Measurements from ENCODE around the gene HS3ST5. TPM values are rescaled to one million over a fixed set of nuclear protein-coding genes. Genes with fewer than 3 reads are reported as not detected.
A peak's percentile ranks its signal among the peaks of the same experiment; 100 is the strongest.
"Not testable (repeated sequence)": the region's sequence is repeated elsewhere in the genome, so short reads cannot be mapped to it uniquely, and the experiment has no call there.

Gene HS3ST5
- total and polyA plus RNA-seq, 7 experiments from 2014 or later = not detected

- Mint-ChIP-seq H3K27ac (no peak overlapping the region), H3K4me1 (no peaks in the 10 kb centered on the region), H3K9me3 (peaks cover 0 to 3% (median 0%) of the 10 kb centered on the region in 11 donors), H3K36me3 (no peaks in the 10 kb centered on the region), H3K27me3 (peaks cover 0 to 3% (median 0%) of the 10 kb centered on the region in 5 donors), H3K4me3 (no peak overlapping the region)
- H3K9me3 ChIP-seq (ENCODE audit: control insufficient read depth in 2 of 3, low read length in 3 of 3) = no peaks in the 10 kb centered on the region
- CTCF ChIA-PET = no interaction called here
- POLR2A ChIA-PET = no interaction called here
- no peak overlapping the region for H3K4me3 ChIP-seq (ENCODE audit: low read length)
- no peak overlapping the region for H3K27ac ChIP-seq (ENCODE audit: low read depth, low read length)
- ATAC-seq = no peak
- intact Hi-C loops (cut with micrococcal nuclease) = no loop called here
- H3K36me3 ChIP-seq (ENCODE audit: control insufficient read depth in 2 of 3, insufficient read depth in 3 of 3, low read length in 3 of 3) = no peaks in the 10 kb centered on the region
- H3K27me3 ChIP-seq (ENCODE audit: control insufficient read depth in 2 of 2, insufficient read depth in 2 of 2, low read length in 2 of 2) = no peaks in the 10 kb centered on the region
- no peak for DNase-seq
- no peaks in the 10 kb centered on the region for H3K4me1 ChIP-seq (ENCODE audit: control insufficient read depth in 2 of 2, insufficient read depth in 2 of 2, low read length in 2 of 2)
These were observed 189.4 kb downstream of the HS3ST5 start for GRCh38 chr6:114153448-114153847.

GRCh38 chr6:114151064-114151690, 191.6 kb downstream of the HS3ST5 start:
- no peaks in the 10 kb centered on the region for H3K9me3 ChIP-seq (ENCODE audit: control insufficient read depth in 2 of 3, low read length in 3 of 3)
- intact Hi-C loops (cut with micrococcal nuclease) = no loop called here
- Mint-ChIP-seq H3K4me1 (no peaks in the 10 kb centered on the region), H3K27me3 (peaks cover 0 to 4% (median 0%) of the 10 kb centered on the region in 5 donors), H3K27ac (no peak overlapping the region), H3K36me3 (no peaks in the 10 kb centered on the region), H3K9me3 (peaks cover 0 to 11% (median 6%) of the 10 kb centered on the region in 11 donors), H3K4me3 (no peak overlapping the region)
- ATAC-seq (no peak), DNase-seq (no peak)
- POLR2A ChIA-PET = no interaction called here
- H3K27me3 ChIP-seq (ENCODE audit: control insufficient read depth in 2 of 2, insufficient read depth in 2 of 2, low read length in 2 of 2) = no peaks in the 10 kb centered on the region
- H3K36me3 ChIP-seq (ENCODE audit: control insufficient read depth in 2 of 3, insufficient read depth in 3 of 3, low read length in 3 of 3) = no peaks in the 10 kb centered on the region
- H3K4me3 ChIP-seq (ENCODE audit: low read length) = no peak overlapping the region
- no peaks in the 10 kb centered on the region for H3K4me1 ChIP-seq (ENCODE audit: control insufficient read depth in 2 of 2, insufficient read depth in 2 of 2, low read length in 2 of 2)
- CTCF ChIA-PET = no interaction called here
- no peak overlapping the region for H3K27ac ChIP-seq (ENCODE audit: low read depth, low read length)

DNA sequence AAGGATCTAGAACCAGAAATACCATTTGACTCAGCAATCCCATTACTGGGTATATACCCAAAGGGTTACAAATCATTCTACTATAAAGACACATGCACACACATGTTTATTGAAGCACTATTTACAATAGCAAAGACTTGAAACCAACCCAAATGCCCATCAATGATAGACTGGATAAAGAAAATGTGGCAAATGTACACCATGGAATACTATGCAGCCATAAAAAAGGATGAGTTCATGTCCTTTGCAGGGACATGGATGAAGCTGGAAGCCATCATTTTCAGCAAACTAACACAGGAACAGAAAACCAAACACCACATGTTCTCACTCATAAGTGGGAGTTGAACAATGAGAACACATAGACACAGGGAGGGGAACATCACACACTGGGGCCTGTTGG, 193.6 kb downstream of the HS3ST5 start:
- H3K27me3 Mint-ChIP-seq; H3K36me3 ChIP-seq (ENCODE audit: control insufficient read depth in 2 of 3, insufficient read depth in 3 of 3, low read length in 3 of 3); H3K4me3 ChIP-seq (ENCODE audit: low read length); H3K9me3 ChIP-seq (ENCODE audit: control insufficient read depth in 2 of 3, low read length in 3 of 3); H3K36me3 Mint-ChIP-seq; H3K4me1 Mint-ChIP-seq; intact Hi-C loops (cut with micrococcal nuclease); H3K27ac Mint-ChIP-seq; H3K27me3 ChIP-seq (ENCODE audit: control insufficient read depth in 2 of 2, insufficient read depth in 2 of 2, low read length in 2 of 2); CTCF ChIA-PET; POLR2A ChIA-PET; DNase-seq; H3K27ac ChIP-seq (ENCODE audit: low read depth, low read length); H3K4me1 ChIP-seq (ENCODE audit: control insufficient read depth in 2 of 2, insufficient read depth in 2 of 2, low read length in 2 of 2); H3K4me3 Mint-ChIP-seq; ATAC-seq: not testable (repeated sequence)
- H3K9me3 Mint-ChIP-seq = peaks cover 0 to 15% (median 9%) of the 10 kb centered on the region in 11 donors

DNA sequence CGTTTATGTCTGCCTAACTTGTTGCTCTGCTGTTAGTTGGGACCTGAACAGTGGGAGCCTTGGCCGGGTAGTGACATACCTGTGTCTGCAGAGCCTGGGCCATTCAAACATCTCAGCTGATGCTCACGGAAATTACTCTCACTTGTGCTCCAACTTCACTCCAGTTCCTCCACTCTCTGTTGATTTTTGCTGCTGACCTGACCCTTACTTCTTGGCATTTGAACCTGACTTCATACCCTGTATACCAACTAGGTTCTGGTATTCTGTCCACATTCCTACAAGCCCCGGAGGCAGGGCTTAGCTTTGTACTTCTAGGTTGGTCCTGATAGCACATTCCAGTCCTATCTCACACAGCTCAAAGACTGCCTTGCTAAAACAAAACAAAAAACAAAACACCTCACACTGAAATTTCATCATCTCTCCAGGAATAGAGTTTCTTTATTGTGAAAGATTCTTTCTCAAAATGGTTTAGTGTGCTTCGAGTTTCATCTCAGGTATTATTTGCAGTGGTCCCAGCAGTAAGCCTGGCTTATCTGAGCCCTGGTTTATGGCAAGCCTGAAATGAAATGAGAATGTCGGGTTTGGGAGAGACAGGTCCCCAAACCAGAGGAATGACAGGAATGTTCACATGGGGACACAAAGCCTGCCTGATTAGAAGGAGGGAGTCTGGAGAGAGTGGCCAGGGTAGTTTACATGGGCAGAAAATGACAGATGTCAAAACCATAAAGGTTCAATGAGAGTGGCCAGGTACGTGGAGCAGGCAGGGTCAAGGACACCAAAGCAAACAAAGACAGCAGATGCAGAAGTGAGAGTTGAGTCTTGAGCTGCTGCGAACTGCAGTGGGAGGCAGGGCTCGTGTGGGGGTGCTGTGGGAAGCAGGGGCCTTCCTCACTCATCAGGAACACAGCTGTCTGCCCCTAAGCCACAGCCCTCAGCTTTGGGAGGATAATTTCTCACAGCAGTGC, 197.7 kb downstream of the HS3ST5 start:
- no peak overlapping the region for H3K4me3 Mint-ChIP-seq
- no peaks in the 10 kb centered on the region for H3K4me1 Mint-ChIP-seq
- H3K36me3 Mint-ChIP-seq = peaks cover 0 to 3% (median 0%) of the 10 kb centered on the region in 5 donors
- no peak overlapping the region for H3K27ac ChIP-seq (ENCODE audit: low read depth, low read length)
- H3K9me3 Mint-ChIP-seq = peaks cover 0 to 14% (median 9%) of the 10 kb centered on the region in 11 donors
- no peaks in the 10 kb centered on the region for H3K4me1 ChIP-seq (ENCODE audit: control insufficient read depth in 2 of 2, insufficient read depth in 2 of 2, low read length in 2 of 2)
- DNase-seq (no peak), ATAC-seq (no peak)
- peak overlapping the region in 1 of 9 donors; percentile 42 for H3K27ac Mint-ChIP-seq
- H3K36me3 ChIP-seq (ENCODE audit: control insufficient read depth in 2 of 3, insufficient read depth in 3 of 3, low read length in 3 of 3) = no peaks in the 10 kb centered on the region
- POLR2A ChIA-PET = no interaction called here
- no peaks in the 10 kb centered on the region for H3K27me3 ChIP-seq (ENCODE audit: control insufficient read depth in 2 of 2, insufficient read depth in 2 of 2, low read length in 2 of 2)
- CTCF ChIA-PET = no interaction called here
- H3K27me3 Mint-ChIP-seq = peaks cover 0 to 14% (median 12%) of the 10 kb centered on the region in 5 donors
- no peak overlapping the region for H3K4me3 ChIP-seq (ENCODE audit: low read length)
- intact Hi-C loops (cut with micrococcal nuclease) = no loop called here
- H3K9me3 ChIP-seq (ENCODE audit: control insufficient read depth in 2 of 3, low read length in 3 of 3) = no peaks in the 10 kb centered on the region

- intact Hi-C loops (cut with micrococcal nuclease) = no loop called here
- peaks cover 0 to 3% (median 0%) of the 10 kb centered on the region in 5 donors for H3K36me3 Mint-ChIP-seq
- H3K27me3 ChIP-seq (ENCODE audit: control insufficient read depth in 2 of 2, insufficient read depth in 2 of 2, low read length in 2 of 2) = no peaks in the 10 kb centered on the region
- ChIA-PET CTCF (no interaction called here), POLR2A (no interaction called here)
- no peak overlapping the region for H3K4me3 ChIP-seq (ENCODE audit: low read length)
- H3K4me1 ChIP-seq (ENCODE audit: control insufficient read depth in 2 of 2, insufficient read depth in 2 of 2, low read length in 2 of 2) = no peaks in the 10 kb centered on the region
- no peak overlapping the region for H3K4me3 Mint-ChIP-seq
- no peak for DNase-seq
- no peaks in the 10 kb centered on the region for H3K4me1 Mint-ChIP-seq
- no peak overlapping the region for H3K27ac ChIP-seq (ENCODE audit: low read depth, low read length)
- H3K36me3 ChIP-seq (ENCODE audit: control insufficient read depth in 2 of 3, insufficient read depth in 3 of 3, low read length in 3 of 3) = no peaks in the 10 kb centered on the region
- ATAC-seq = no peak
- H3K9me3 Mint-ChIP-seq = peaks cover 0 to 12% (median 8%) of the 10 kb centered on the region in 11 donors
- H3K9me3 ChIP-seq (ENCODE audit: control insufficient read depth in 2 of 3, low read length in 3 of 3) = no peaks in the 10 kb centered on the region
- no peak overlapping the region for H3K27ac Mint-ChIP-seq
- peaks cover 0 to 22% (median 12%) of the 10 kb centered on the region in 5 donors for H3K27me3 Mint-ChIP-seq
These were observed 200.6 kb downstream of the HS3ST5 start for GRCh38 chr6:114142258-114142657.

DNA sequence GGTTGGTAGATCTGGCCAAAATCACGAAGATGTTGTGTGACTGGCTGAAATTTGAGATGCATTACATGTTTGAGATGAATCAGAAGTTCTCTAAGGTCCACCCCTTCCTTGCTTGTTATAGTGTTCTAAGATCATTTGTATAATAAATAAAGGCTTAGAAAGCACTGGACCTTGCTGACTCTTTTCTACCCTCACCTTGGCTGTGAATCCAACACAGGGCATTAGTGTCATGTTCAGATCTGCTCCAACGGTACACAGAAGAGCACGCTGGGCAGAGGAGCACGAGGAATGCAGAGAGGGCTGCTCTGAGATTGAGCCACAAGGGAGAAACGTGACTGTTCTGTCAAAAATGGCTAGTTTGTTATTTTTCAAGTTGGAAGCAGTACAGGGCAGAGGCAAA, 202.4 kb downstream of the HS3ST5 start:
- ATAC-seq (no peak), DNase-seq (no peak)
- Histone ChIP-seq H3K4me3 (ENCODE audit: low read length) (no peak overlapping the region), H3K27ac (ENCODE audit: low read depth, low read length) (no peak overlapping the region), H3K27me3 (ENCODE audit: control insufficient read depth in 2 of 2, insufficient read depth in 2 of 2, low read length in 2 of 2) (no peaks in the 10 kb centered on the region), H3K4me1 (ENCODE audit: control insufficient read depth in 2 of 2, insufficient read depth in 2 of 2, low read length in 2 of 2) (no peaks in the 10 kb centered on the region), H3K36me3 (ENCODE audit: control insufficient read depth in 2 of 3, insufficient read depth in 3 of 3, low read length in 3 of 3) (no peaks in the 10 kb centered on the region), H3K9me3 (ENCODE audit: control insufficient read depth in 2 of 3, low read length in 3 of 3) (no peaks in the 10 kb centered on the region)
- intact Hi-C loops (cut with micrococcal nuclease) = no loop called here
- CTCF ChIA-PET = no interaction called here
- Mint-ChIP-seq H3K4me3 (no peak overlapping the region), H3K9me3 (peaks cover 0 to 6% (median 2%) of the 10 kb centered on the region in 11 donors), H3K27ac (no peak overlapping the region), H3K27me3 (peaks cover 0 to 21% (median 14%) of the 10 kb centered on the region in 5 donors), H3K4me1 (no peaks in the 10 kb centered on the region), H3K36me3 (peaks cover 0 to 2% (median 0%) of the 10 kb centered on the region in 5 donors)
- POLR2A ChIA-PET = no interaction called here

Measured in naive thymus-derived CD4-positive, alpha-beta T cell (primary cell).